ENCODE results near the gene HUWE1.
"Not testable (repeated sequence)": the region's sequence is repeated elsewhere in the genome, so short reads cannot be mapped to it uniquely, and the experiment has no call there.

- TF ChIP-seq CTCF (conservative IDR thresholded peaks at IDR 0.05); EZH2 (IDR thresholded peaks at IDR 0.05; ENCODE audit: low read depth): not testable (repeated sequence)
Measured at GRCh38 chrX:53531255-53531966, 155.1 kb downstream of the HUWE1 start.

All from PC-9 (cell line).